ENCODE results near the gene BLTP3B. TPM values are rescaled to one million over a fixed set of nuclear protein-coding genes. Genes with fewer than 3 reads are reported as not detected.

Gene BLTP3B
- total and polyA plus RNA-seq, 8 donors, result 20.1 to 33.0 (median 25.5) TPM

- DNase-seq (peak in 3 of 4 donors; percentile 36 to 94 (median 74)), ATAC-seq (peak; percentile 85)
- peak; percentile 82 to 94 for TF ChIP-seq CTCF (IDR thresholded peaks at IDR 0.05)
- intact Hi-C loops (cut with DNase I), result no loop called here
- no peaks in the 10 kb centered on the region for H3K9me3 ChIP-seq
- H3K4me3 ChIP-seq, result no peak overlapping the region
- no peaks in the 10 kb centered on the region for H3K4me1 ChIP-seq
- H3K27me3 ChIP-seq, result no peaks in the 10 kb centered on the region
- no peak overlapping the region for H3K27ac ChIP-seq
- no peaks in the 10 kb centered on the region for H3K36me3 ChIP-seq
Observed at GRCh38 chr12:100154474-100155247, 12.0 kb upstream of the BLTP3B start.

DNA sequence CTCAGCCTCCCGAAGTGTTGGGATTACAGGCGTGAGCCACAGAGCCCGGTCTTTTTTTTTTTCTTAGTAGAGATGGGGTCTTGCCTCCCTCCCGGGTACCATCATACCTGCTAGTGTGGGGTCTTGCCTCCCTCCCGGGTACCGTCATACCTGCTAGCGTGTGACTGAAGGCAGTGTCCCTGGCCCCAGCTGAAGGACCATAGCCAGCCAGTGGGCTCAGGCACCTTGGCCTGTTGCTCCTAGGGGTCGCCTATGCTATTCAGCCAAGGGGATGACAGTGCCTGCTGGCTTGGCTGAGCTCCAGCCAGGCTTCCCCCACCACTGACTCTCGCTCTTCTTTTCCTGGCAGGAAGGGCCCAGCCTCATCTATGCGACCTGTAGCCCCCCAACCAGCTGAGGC lies 10.5 kb upstream of the BLTP3B start:
- Histone ChIP-seq H3K27me3 (no peaks in the 10 kb centered on the region), H3K4me1 (no peaks in the 10 kb centered on the region), H3K36me3 (no peaks in the 10 kb centered on the region), H3K9me3 (no peaks in the 10 kb centered on the region), H3K4me3 (no peak overlapping the region), H3K27ac (no peak overlapping the region)
- intact Hi-C loops (cut with DNase I), result no loop called here
- DNase-seq (no peak), ATAC-seq (no peak)
- TF ChIP-seq CTCF (IDR thresholded peaks at IDR 0.05), result no peak

GRCh38 chr12:100151769-100152168 lies 9.1 kb upstream of the BLTP3B start:
- no peak overlapping the region for H3K4me3 ChIP-seq
- no peaks in the 10 kb centered on the region for H3K36me3 ChIP-seq
- no peak for TF ChIP-seq CTCF (IDR thresholded peaks at IDR 0.05)
- no peaks in the 10 kb centered on the region for H3K4me1 ChIP-seq
- ATAC-seq, result no peak
- DNase-seq, result no peak
- no peak overlapping the region for H3K27ac ChIP-seq
- intact Hi-C loops (cut with DNase I), result no loop called here
- no peaks in the 10 kb centered on the region for H3K9me3 ChIP-seq
- H3K27me3 ChIP-seq, result no peaks in the 10 kb centered on the region

DNA sequence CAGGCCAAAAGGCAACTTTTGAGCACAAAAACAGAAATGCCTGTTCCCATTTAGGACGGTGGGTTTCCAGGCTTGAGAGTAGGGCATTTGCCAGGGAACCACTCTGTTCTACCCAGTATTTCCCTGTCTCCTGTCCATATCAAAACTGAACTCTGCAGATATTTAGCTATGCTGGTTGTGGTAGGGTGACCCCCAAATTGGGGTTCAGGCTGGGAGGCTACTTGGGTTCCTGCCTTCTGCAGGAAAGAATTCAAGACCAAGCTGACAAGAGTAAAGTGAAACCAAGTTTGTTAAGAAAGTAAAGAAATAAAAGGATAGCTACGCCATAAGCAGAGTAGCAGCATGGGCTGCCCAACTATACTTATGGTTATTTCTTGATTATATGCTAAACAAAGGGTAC lies 3.6 kb upstream of the BLTP3B start:
- DNase-seq (no peak), ATAC-seq (no peak)
- Histone ChIP-seq H3K9me3 (no peaks in the 10 kb centered on the region), H3K36me3 (no peaks in the 10 kb centered on the region), H3K4me1 (peaks cover 0 to 14% of the 10 kb centered on the region in 2 donors), H3K27me3 (no peaks in the 10 kb centered on the region), H3K27ac (no peak overlapping the region), H3K4me3 (no peak overlapping the region)
- no peak for TF ChIP-seq CTCF (IDR thresholded peaks at IDR 0.05)
- intact Hi-C loops (cut with DNase I), result no loop called here

DNA sequence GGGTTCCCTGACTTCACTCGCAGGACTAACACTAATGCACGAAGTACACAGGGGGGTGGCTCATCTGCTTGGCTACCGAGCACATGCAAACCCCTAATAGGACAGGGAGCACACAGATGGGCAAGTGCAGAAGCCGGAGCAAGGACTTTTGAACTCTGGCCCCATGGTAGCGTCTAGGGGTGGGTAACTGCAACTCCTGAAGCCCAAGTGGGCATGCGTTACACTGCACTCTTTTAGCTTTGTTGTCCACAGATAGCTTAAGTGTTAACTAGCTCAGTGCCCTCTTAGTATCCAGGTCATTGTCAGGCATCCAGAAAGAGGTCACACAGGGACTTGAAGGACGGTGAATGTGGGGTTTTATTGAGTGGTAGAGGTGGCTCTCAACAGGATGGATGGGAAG lies 3.0 kb upstream of the BLTP3B start:
- Histone ChIP-seq H3K27ac (no peak overlapping the region), H3K27me3 (no peaks in the 10 kb centered on the region), H3K4me1 (peaks cover 0 to 20% of the 10 kb centered on the region in 2 donors), H3K4me3 (no peak overlapping the region), H3K9me3 (no peaks in the 10 kb centered on the region), H3K36me3 (no peaks in the 10 kb centered on the region)
- no peak for DNase-seq
- no peak for ATAC-seq
- no peak for TF ChIP-seq CTCF (IDR thresholded peaks at IDR 0.05)
- intact Hi-C loops (cut with DNase I), result no loop called here

All from left lung (tissue), 10 donors.